ENCODE data around the gene PPP1R17.

Gene PPP1R17

GRCh38 chr7:31699050-31699449 is 12.0 kb downstream of the PPP1R17 start:
- no peak for TF ChIP-seq CTCF (IDR thresholded peaks at IDR 0.05)

DNA sequence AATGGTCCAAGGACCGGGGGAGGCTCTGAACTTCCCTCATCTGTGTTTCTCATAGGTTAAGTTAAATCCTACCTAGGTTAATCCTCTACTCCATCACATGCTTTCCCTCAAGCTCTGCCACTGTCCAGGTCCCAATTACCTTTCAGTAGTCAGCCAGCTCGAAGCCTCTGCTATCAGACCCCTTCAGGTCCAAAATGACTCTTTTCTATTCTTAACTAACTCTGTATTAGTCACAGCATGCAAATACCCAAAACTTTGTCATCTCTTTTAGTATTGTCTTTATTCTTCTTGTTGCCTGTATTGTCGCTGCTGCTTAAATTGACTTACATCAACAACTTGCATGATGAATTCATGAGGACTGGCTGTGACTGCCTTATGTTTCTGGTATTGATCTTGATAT is 15.3 kb downstream of the PPP1R17 start:
- TF ChIP-seq CTCF (IDR thresholded peaks at IDR 0.05): no peak

- no peak for TF ChIP-seq CTCF (IDR thresholded peaks at IDR 0.05)
Measured at GRCh38 chr7:31705377-31705776, 18.4 kb downstream of the PPP1R17 start.

GRCh38 chr7:31707089-31707488 is 20.1 kb downstream of the PPP1R17 start:
- no peak for TF ChIP-seq CTCF (IDR thresholded peaks at IDR 0.05)

- no peak for TF ChIP-seq CTCF (IDR thresholded peaks at IDR 0.05)
Measured at GRCh38 chr7:31710171-31710570, 23.2 kb downstream of the PPP1R17 start.

DNA sequence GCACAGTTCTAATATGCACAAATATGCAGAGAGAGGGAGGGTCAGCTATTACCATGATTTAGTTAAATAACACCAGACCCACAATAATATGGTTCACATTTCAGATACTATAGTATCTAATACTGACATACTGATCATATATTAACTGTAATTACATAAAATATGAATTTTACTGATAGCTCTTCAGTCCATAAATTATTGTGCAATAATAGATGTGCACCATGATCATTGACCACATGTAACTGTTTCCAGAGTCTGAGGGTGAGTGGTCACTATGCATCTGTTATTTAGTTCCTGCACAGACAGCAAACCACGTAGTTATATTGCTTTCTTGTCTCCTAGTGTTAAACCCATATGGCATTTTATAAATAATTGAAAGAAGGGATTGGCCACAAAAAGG is 29.3 kb downstream of the PPP1R17 start:
- no peak for TF ChIP-seq CTCF (IDR thresholded peaks at IDR 0.05)

DNA sequence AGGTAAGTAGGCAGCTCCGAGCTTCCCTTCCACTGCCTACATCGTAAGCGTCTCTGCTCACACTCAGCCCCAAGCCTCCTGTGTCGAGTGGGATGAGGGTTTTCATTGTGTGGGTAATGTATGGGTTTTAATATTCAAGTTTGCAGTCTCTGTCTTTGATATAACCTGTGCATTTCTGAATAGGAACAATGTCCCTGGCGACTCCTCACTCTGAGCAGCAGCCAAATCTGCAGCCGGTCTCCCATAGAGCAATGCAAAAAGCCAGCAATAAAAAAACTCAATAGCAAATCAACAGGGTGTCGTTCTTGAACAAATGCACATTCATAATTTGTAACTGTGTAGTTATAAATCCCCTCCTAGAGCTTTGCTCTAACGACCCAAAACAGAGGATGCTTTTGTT is 33.4 kb downstream of the PPP1R17 start:
- no peak for TF ChIP-seq CTCF (IDR thresholded peaks at IDR 0.05)

DNA sequence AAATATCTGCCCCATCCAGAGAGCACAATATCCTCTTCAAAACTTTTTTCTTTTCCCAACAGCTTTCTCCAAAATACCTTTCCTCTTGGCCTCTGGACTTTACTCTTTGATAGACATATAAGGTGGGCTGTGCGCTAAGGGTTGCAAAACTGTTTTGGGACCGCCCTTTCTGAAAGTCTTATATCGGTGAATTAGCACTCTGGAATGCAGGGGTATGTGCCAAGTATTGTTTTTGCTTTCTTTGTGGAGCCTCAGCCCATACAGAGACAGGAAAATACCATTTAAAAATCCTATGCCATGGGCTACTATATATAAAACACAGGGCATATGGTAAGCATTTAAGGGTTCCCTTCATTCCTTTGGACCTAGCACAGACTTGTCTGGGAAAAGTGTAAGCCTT is 37.7 kb downstream of the PPP1R17 start:
- no peak for TF ChIP-seq CTCF (IDR thresholded peaks at IDR 0.05)

Measured in LNCAP (cell line).